ENCODE results near the gene SLC9A2. TPM values are rescaled to one million over a fixed set of nuclear protein-coding genes. Genes with fewer than 3 reads are reported as not detected.

SLC9A2 gene
- total and polyA plus RNA-seq, 2 of the 13 experiments (the other 11 are each of a cell fraction or from before 2014, with no cell fraction given) = 0.02 TPM; not detected in 1

GRCh38 chr2:102635317-102635716 lies 16.0 kb downstream of the SLC9A2 start:
- H3K27ac ChIP-seq (ENCODE audit: extremely low read length, insufficient read depth, low read length) = no peak overlapping the region
- no peaks in the 10 kb centered on the region for H3K9me3 ChIP-seq (ENCODE audit: low read length)
- no peaks in the 10 kb centered on the region for H3K4me1 ChIP-seq (ENCODE audit: insufficient read depth, low read length)
- no peaks in the 10 kb centered on the region for H3K36me3 ChIP-seq (replicated peaks in 1 of 2; ENCODE audit: control insufficient read depth in 1 of 2, insufficient read depth in 2 of 2, low read length in 2 of 2)
- no peaks in the 10 kb centered on the region for H4K20me1 ChIP-seq (ENCODE audit: insufficient read depth, low read length)
- H3K9ac ChIP-seq (ENCODE audit: insufficient read depth, low read depth, low read length) = no peak overlapping the region
- ChIA-PET POLR2A (no interaction called here), CTCF (ENCODE audit: low intra/inter-chr PET ratio, low total read pairs) (no interaction called here)
- H3K79me2 ChIP-seq (ENCODE audit: insufficient read depth, low read length) = no peaks in the 10 kb centered on the region
- no peak overlapping the region for H3K4me3 ChIP-seq (replicated peaks in 1 of 3; ENCODE audit: insufficient read depth in 1 of 3, low read depth in 2 of 3, low read length in 3 of 3)
- in situ Hi-C loops (cut with HindIII; ENCODE audit: extremely low pct_ligation_motif_present, low pct_unique_long_range_greater_than_20kb) (no loop called here), intact Hi-C loops (cut with micrococcal nuclease; ENCODE audit: unreplicated experiment) (no loop called here)
- BruUV-seq (replicated peaks) = no TSS peak
- WGBS (ENCODE audit: low lambda C conversion rate) = 37% methylated on average over 7 of the region's 7 CpGs
- no peak for DNase-seq (ENCODE audit: low spot score)
- ATAC-seq = no peak
- TF ChIP-seq, protein P1, sequence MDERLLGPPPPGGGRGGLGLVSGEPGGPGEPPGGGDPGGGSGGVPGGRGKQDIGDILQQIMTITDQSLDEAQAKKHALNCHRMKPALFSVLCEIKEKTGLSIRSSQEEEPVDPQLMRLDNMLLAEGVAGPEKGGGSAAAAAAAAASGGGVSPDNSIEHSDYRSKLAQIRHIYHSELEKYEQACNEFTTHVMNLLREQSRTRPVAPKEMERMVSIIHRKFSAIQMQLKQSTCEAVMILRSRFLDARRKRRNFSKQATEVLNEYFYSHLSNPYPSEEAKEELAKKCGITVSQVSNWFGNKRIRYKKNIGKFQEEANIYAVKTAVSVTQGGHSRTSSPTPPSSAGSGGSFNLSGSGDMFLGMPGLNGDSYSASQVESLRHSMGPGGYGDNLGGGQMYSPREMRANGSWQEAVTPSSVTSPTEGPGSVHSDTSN (CRISPR knock-in tag; IDR thresholded peaks at IDR 0.05) = no peak
- no peak for TF ChIP-seq GATAD2A (CRISPR knock-in tag; IDR thresholded peaks at IDR 0.05)
- no peak for TF ChIP-seq KDM2A (CRISPR knock-in tag; IDR thresholded peaks at IDR 0.05; ENCODE audit: borderline replicate concordance, low read depth)
- TF ChIP-seq, protein P2, sequence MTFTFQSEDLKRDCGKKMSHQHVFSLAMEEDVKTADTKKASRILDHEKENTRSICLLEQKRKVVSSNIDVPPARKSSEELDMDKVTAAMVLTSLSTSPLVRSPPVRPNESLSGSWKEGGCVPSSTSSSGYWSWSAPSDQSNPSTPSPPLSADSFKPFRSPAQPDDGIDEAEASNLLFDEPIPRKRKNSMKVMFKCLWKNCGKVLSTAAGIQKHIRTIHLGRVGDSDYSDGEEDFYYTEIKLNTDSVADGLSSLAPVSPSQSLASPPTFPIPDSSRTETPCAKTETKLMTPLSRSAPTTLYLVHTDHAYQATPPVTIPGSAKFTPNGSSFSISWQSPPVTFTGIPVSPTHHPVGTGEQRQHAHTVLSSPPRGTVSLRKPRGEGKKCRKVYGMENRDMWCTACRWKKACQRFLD (CRISPR knock-in tag; IDR thresholded peaks at IDR 0.05; ENCODE audit: borderline replicate concordance) = no peak
- TF ChIP-seq ELF1 (CRISPR knock-in tag; IDR thresholded peaks at IDR 0.05) = no peak
- no peak for TF ChIP-seq NKX3-1 (CRISPR knock-in tag; IDR thresholded peaks at IDR 0.05)
- no peak for TF ChIP-seq FOXJ3 (CRISPR knock-in tag; IDR thresholded peaks at IDR 0.05; ENCODE audit: borderline replicate concordance)
- TF ChIP-seq MIER3 (CRISPR knock-in tag; IDR thresholded peaks at IDR 0.05; ENCODE audit: borderline replicate concordance) = no peak
- TF ChIP-seq RXRA (CRISPR knock-in tag; IDR thresholded peaks at IDR 0.05) = no peak
- no peak for TF ChIP-seq ZNF616 (CRISPR knock-in tag; IDR thresholded peaks at IDR 0.05; ENCODE audit: low read depth)
- no peak for TF ChIP-seq ARID2 (CRISPR knock-in tag; IDR thresholded peaks at IDR 0.05; ENCODE audit: borderline replicate concordance)
- no peak for TF ChIP-seq CREM (IDR thresholded peaks at IDR 0.05)
- no peak for TF ChIP-seq CREM (CRISPR knock-in tag; IDR thresholded peaks at IDR 0.05)
- H3K4me2 ChIP-seq (ENCODE audit: low read depth, low read length) = no peak overlapping the region
- no peak overlapping the region for H2AFZ ChIP-seq (ENCODE audit: low read length)
- H3K27me3 ChIP-seq (ENCODE audit: control insufficient read depth in 1 of 2, insufficient read depth in 2 of 2, low read length in 2 of 2) = peaks cover 0 to 4% of the 10 kb centered on the region in 2 experiments; a peak in 2 of 5 replicates
- FAIRE-seq = no peak

All from HepG2 (cell line).